Colon (tissue), 2 donors: ENCODE results near the gene ELFN1.

Experiments used
- FAIRE-seq: peaks from 2 replicates; lab custom pipeline; 2012; peaks lifted over from hg19 to GRCh38; lab: Jason Lieb, UNC
- donor health status: control.
- donor health status: control.

Gene ELFN1

GRCh38 chr7:1643270-1644092 lies 26.6 kb upstream of the ELFN1 start:
- FAIRE-seq, result no peak

GRCh38 chr7:1644341-1645070 lies 25.6 kb upstream of the ELFN1 start:
- no peak for FAIRE-seq

- FAIRE-seq, result no peak
These were observed 25.0 kb upstream of the ELFN1 start for GRCh38 chr7:1645071-1645409.

GRCh38 chr7:1645476-1645875 lies 24.6 kb upstream of the ELFN1 start:
- no peak for FAIRE-seq

- no peak for FAIRE-seq
These were observed 23.7 kb upstream of the ELFN1 start for GRCh38 chr7:1646391-1646790.

- FAIRE-seq, result no peak
These were observed 22.9 kb upstream of the ELFN1 start for GRCh38 chr7:1646957-1647891.

- no peak for FAIRE-seq
These were observed 22.0 kb upstream of the ELFN1 start for GRCh38 chr7:1647961-1648672.

- FAIRE-seq, result no peak
These were observed 20.2 kb upstream of the ELFN1 start for GRCh38 chr7:1649751-1650326.

GRCh38 chr7:1650363-1651030 lies 19.6 kb upstream of the ELFN1 start:
- FAIRE-seq, result no peak

GRCh38 chr7:1651031-1651446 lies 19.0 kb upstream of the ELFN1 start:
- FAIRE-seq, result no peak

GRCh38 chr7:1651891-1652290 lies 18.2 kb upstream of the ELFN1 start:
- FAIRE-seq, result no peak

GRCh38 chr7:1653500-1653899 lies 16.6 kb upstream of the ELFN1 start:
- FAIRE-seq, result no peak

GRCh38 chr7:1654111-1654510 lies 16.0 kb upstream of the ELFN1 start:
- FAIRE-seq, result no peak

GRCh38 chr7:1654738-1655475 lies 15.2 kb upstream of the ELFN1 start:
- FAIRE-seq, result no peak

GRCh38 chr7:1659696-1660095 lies 10.4 kb upstream of the ELFN1 start:
- no peak for FAIRE-seq

GRCh38 chr7:1661461-1661860 lies 8.6 kb upstream of the ELFN1 start:
- FAIRE-seq, result no peak

- FAIRE-seq, result no peak
These were observed 8.0 kb upstream of the ELFN1 start for GRCh38 chr7:1662101-1662500.

GRCh38 chr7:1662767-1663166 lies 7.3 kb upstream of the ELFN1 start:
- FAIRE-seq, result no peak

GRCh38 chr7:1663223-1663622 lies 6.9 kb upstream of the ELFN1 start:
- FAIRE-seq, result no peak
